SW480 (cell line): ENCODE data around the gene GNA15.
A peak's percentile ranks its signal among the peaks of the same experiment; 100 is the strongest.

ENCODE experiments used
- DNase-seq: peaks from one replicate; pipeline ENCODE4 v3.0.0-alpha.2; 2016; ENCODE audit warnings: low spot score

GNA15 gene

GRCh38 chr19:3175781-3176714 lies 40.2 kb downstream of the GNA15 start:
- DNase-seq: peak; percentile 42

GRCh38 chr19:3176715-3177501 lies 41.1 kb downstream of the GNA15 start:
- peak; percentile 55 for DNase-seq

- no peak for DNase-seq
Measured at GRCh38 chr19:3178377-3178972, 42.6 kb downstream of the GNA15 start, which contains the start of gene S1PR4. Gene S1PR4, plus strand, starts transcription at chr19:3178769. Its CDS starts 24 bp downstream, at chr19:3178793.

- DNase-seq: no peak
Measured at GRCh38 chr19:3178973-3179738, 43.3 kb downstream of the GNA15 start.

- DNase-seq: no peak
Measured at GRCh38 chr19:3179739-3180293, 44.0 kb downstream of the GNA15 start.

GRCh38 chr19:3183721-3184641 lies 48.1 kb downstream of the GNA15 start:
- no peak for DNase-seq

GRCh38 chr19:3184847-3185460 lies 49.1 kb downstream of the GNA15 start:
- DNase-seq: peak; percentile 50

- peak; percentile 83 for DNase-seq
Measured at GRCh38 chr19:3185461-3186159, 49.8 kb downstream of the GNA15 start, which contains the start of gene NCLN. Gene NCLN, plus strand, starts transcription at chr19:3185930. Its CDS starts 101 bp downstream, at chr19:3186031.

GRCh38 chr19:3186160-3186688 lies 50.4 kb downstream of the GNA15 start:
- no peak for DNase-seq

GRCh38 chr19:3186891-3187661 lies 51.2 kb downstream of the GNA15 start:
- no peak for DNase-seq

- no peak for DNase-seq
Measured at GRCh38 chr19:3187662-3188511, 52.1 kb downstream of the GNA15 start.

- DNase-seq: no peak
Measured at GRCh38 chr19:3188627-3189596, 53.1 kb downstream of the GNA15 start.

- DNase-seq: no peak
Measured at GRCh38 chr19:3189702-3190469, 54.1 kb downstream of the GNA15 start.

GRCh38 chr19:3190470-3190770 lies 54.6 kb downstream of the GNA15 start:
- DNase-seq: no peak
